GM21447 (cell line): ENCODE results near the gene KIAA0930.
"Not testable (repeated sequence)": the region's sequence is repeated elsewhere in the genome, so short reads cannot be mapped to it uniquely, and the experiment has no call there.

Experiments
- ATAC-seq: cut with Tn5 transposase; IDR thresholded peaks from one replicate; pipeline ENCODE4 v1.9.1; 2021; ENCODE audit not compliant: unreplicated experiment

KIAA0930 gene

GRCh38 chr22:45202333-45203149, 38.2 kb downstream of the KIAA0930 start:
- ATAC-seq: no peak

GRCh38 chr22:45201678-45202332, 38.9 kb downstream of the KIAA0930 start:
- ATAC-seq: no peak

- no peak for ATAC-seq
Measured at GRCh38 chr22:45200860-45201511, 39.7 kb downstream of the KIAA0930 start.

- ATAC-seq: no peak
Measured at GRCh38 chr22:45200230-45200629, 40.5 kb downstream of the KIAA0930 start.

GRCh38 chr22:45199723-45200122, 41.0 kb downstream of the KIAA0930 start:
- no peak for ATAC-seq

GRCh38 chr22:45198463-45198795, 42.3 kb downstream of the KIAA0930 start:
- no peak for ATAC-seq

GRCh38 chr22:45197606-45198462, 42.9 kb downstream of the KIAA0930 start:
- no peak for ATAC-seq

- ATAC-seq: no peak
Measured at GRCh38 chr22:45196926-45197605, 43.6 kb downstream of the KIAA0930 start.

GRCh38 chr22:45196308-45196707, 44.4 kb downstream of the KIAA0930 start:
- no peak for ATAC-seq

- no peak for ATAC-seq
Measured at GRCh38 chr22:45195616-45196015, 45.1 kb downstream of the KIAA0930 start.

GRCh38 chr22:45194686-45195085, 46.0 kb downstream of the KIAA0930 start:
- ATAC-seq: no peak

- no peak for ATAC-seq
Measured at GRCh38 chr22:45192701-45193187, 48.0 kb downstream of the KIAA0930 start.

GRCh38 chr22:45191746-45192145, 48.9 kb downstream of the KIAA0930 start:
- not testable (repeated sequence) for ATAC-seq

GRCh38 chr22:45190202-45190872, 50.4 kb downstream of the KIAA0930 start:
- no peak for ATAC-seq

GRCh38 chr22:45188779-45189178, 51.9 kb downstream of the KIAA0930 start:
- no peak for ATAC-seq

GRCh38 chr22:45187891-45188290, 52.8 kb downstream of the KIAA0930 start:
- no peak for ATAC-seq

GRCh38 chr22:45185718-45186514, 54.8 kb downstream of the KIAA0930 start:
- no peak for ATAC-seq

- ATAC-seq: no peak
Measured at GRCh38 chr22:45183974-45184373, 56.7 kb downstream of the KIAA0930 start.

GRCh38 chr22:45181766-45182165, 58.9 kb downstream of the KIAA0930 start:
- no peak for ATAC-seq
